Breast epithelium (tissue), 4 donors: ENCODE results near the gene ARID3C. TPM values are rescaled to one million over a fixed set of nuclear protein-coding genes. Genes with fewer than 3 reads are reported as not detected.

Source experiments
- DNase-seq, 2 donors: peaks; one replicate each; pipeline ENCODE4 v3.0.0-alpha.2; 2019; ENCODE audit warnings: low spot score in 2 of 2
- H3K27ac ChIP-seq, 2 donors: fragments of 200-600 bp; sonication (generic) in 1 of 2; one replicate each; pipeline ENCODE4 v1.5.1; 2016 to 2019; ENCODE audit warnings: mild to moderate bottlenecking in 1 of 2
- H3K27me3 ChIP-seq, 2 donors: fragments of 200-600 bp; sonication (generic) in 1 of 2; one replicate each; pipeline versions ENCODE4 v1.5.1 to v1.6.0; 2017 to 2019; ENCODE audit warnings: control low read depth in 1 of 2, mild to moderate bottlenecking in 1 of 2
- H3K36me3 ChIP-seq: fragments of 200-600 bp; one replicate; pipeline ENCODE4 v1.5.1; 2019
- H3K4me1 ChIP-seq, 2 donors: fragments of 200-600 bp; sonication (generic); one replicate each; pipeline ENCODE4 v1.5.1; 2016 to 2019; ENCODE audit warnings: control low read depth in 1 of 2
- H3K4me3 ChIP-seq, 3 donors: fragments of 200-600 bp; sonication (generic); 1 replicate in 2 of 3; 2 replicates in 1 of 3; pipeline ENCODE4 v1.5.1; 2016 to 2019; ENCODE audit warnings: mild to moderate bottlenecking in 3 of 3, moderate library complexity in 2 of 3
- H3K9me3 ChIP-seq, 2 donors: fragments of 200-600 bp; sonication (generic) in 1 of 2; one replicate each; pipeline ENCODE4 v1.5.1; 2016 to 2019; ENCODE audit warnings: control low read depth in 1 of 2
- CTCF ChIP-seq, 3 donors: fragments of 450-650 bp; IDR thresholded peaks; one replicate each; pipeline ENCODE4 v1.5.1; 2016 to 2017; ENCODE audit warnings: antibody characterized with exemption in 3 of 3, mild to moderate bottlenecking in 3 of 3, moderate library complexity in 3 of 3
- POLR2A ChIP-seq: fragments of 450-650 bp; IDR thresholded peaks from one replicate; pipeline ENCODE4 v1.6.1; 2016; ENCODE audit warnings: antibody characterized with exemption, mild to moderate bottlenecking, moderate library complexity
- POLR2AphosphoS5 ChIP-seq, 3 donors: sonication (generic); formaldehyde crosslinking; IDR thresholded peaks; one replicate each; pipeline ENCODE4 v1.6.1; 2017; ENCODE audit warnings: antibody characterized with exemption in 3 of 3
- intact Hi-C: fragments of 100-400 bp; cut with DNase I; formaldehyde crosslinking; loops from one replicate; pipeline ENCODE4 v1.15.1; 2023; ENCODE audit warnings: low total_unique reads
- total RNA-seq, 3 donors: library from RNA; depleted of rRNA; stranded (reverse); fragments of >200 nt; gene quantifications; one replicate each; pipeline ENCODE4 v1.1.0, GENCODE V29; 2016

ARID3C gene
- total RNA-seq, 3 donors from 2014 or later = 0.29 TPM; not detected in 2

- no peak for DNase-seq
- Histone ChIP-seq H3K27me3 (no peaks in the 10 kb centered on the region), H3K4me3 (no peak overlapping the region), H3K4me1 (no peaks in the 10 kb centered on the region), H3K27ac (peak overlapping the region; percentile 36 to 97), H3K36me3 (no peaks in the 10 kb centered on the region), H3K9me3 (no peaks in the 10 kb centered on the region)
- intact Hi-C loops = no loop called here
- TF ChIP-seq POLR2A = no peak
- no peak for TF ChIP-seq POLR2AphosphoS5 (IDR thresholded peaks at IDR 0.05)
- no peak for TF ChIP-seq CTCF (IDR thresholded peaks at IDR 0.05)
Observed at GRCh38 chr9:34663303-34663605, 34.4 kb upstream of the ARID3C start.

- no peaks in the 10 kb centered on the region for H3K36me3 ChIP-seq
- H3K27me3 ChIP-seq = no peaks in the 10 kb centered on the region
- no peak for TF ChIP-seq POLR2AphosphoS5 (IDR thresholded peaks at IDR 0.05)
- no peak for TF ChIP-seq CTCF (IDR thresholded peaks at IDR 0.05)
- TF ChIP-seq POLR2A = no peak
- DNase-seq = no peak
- H3K9me3 ChIP-seq = no peaks in the 10 kb centered on the region
- peak within 1 kb of the TSS; percentile 36 to 97 for H3K27ac ChIP-seq
- no peaks in the 10 kb centered on the region for H3K4me1 ChIP-seq
- no peak within 1 kb of the TSS for H3K4me3 ChIP-seq
- intact Hi-C loops = no loop called here
Observed at GRCh38 chr9:34662526-34663302, 33.8 kb upstream of the ARID3C start, which contains the start of gene CCL27. TSS of gene CCL27 (minus strand) at chr9:34662657. CDS start at chr9:34662633, 24 bp downstream.

GRCh38 chr9:34659592-34660253, 30.9 kb upstream of the ARID3C start:
- no peaks in the 10 kb centered on the region for H3K27me3 ChIP-seq
- intact Hi-C loops = no loop called here
- H3K4me1 ChIP-seq = peaks cover 1 to 9% of the 10 kb centered on the region in 2 donors
- H3K9me3 ChIP-seq = no peaks in the 10 kb centered on the region
- DNase-seq = no peak
- no peak overlapping the region for H3K27ac ChIP-seq
- TF ChIP-seq CTCF (IDR thresholded peaks at IDR 0.05) = no peak
- no peak for TF ChIP-seq POLR2AphosphoS5 (IDR thresholded peaks at IDR 0.05)
- no peak for TF ChIP-seq POLR2A
- H3K36me3 ChIP-seq = no peaks in the 10 kb centered on the region
- H3K4me3 ChIP-seq = no peak overlapping the region

- intact Hi-C loops = no loop called here
- Histone ChIP-seq H3K27ac (no peak overlapping the region), H3K36me3 (no peaks in the 10 kb centered on the region)
Observed at GRCh38 chr9:34658461-34658860, 29.6 kb upstream of the ARID3C start.

More at GRCh38 chr9:34658461-34658860, 29.6 kb upstream of the ARID3C start:
- Histone ChIP-seq H3K9me3 (no peaks in the 10 kb centered on the region), H3K27me3 (no peaks in the 10 kb centered on the region), H3K4me1 (peaks cover 5 to 22% of the 10 kb centered on the region in 2 donors), H3K4me3 (no peak overlapping the region)
- DNase-seq = no peak
- TF ChIP-seq POLR2A (no peak), CTCF (IDR thresholded peaks at IDR 0.05) (no peak), POLR2AphosphoS5 (IDR thresholded peaks at IDR 0.05) (no peak)
